Measurements from ENCODE around the gene PRDM16. TPM values are rescaled to one million over a fixed set of nuclear protein-coding genes. Genes with fewer than 3 reads are reported as not detected.

PRDM16 gene
- total and polyA plus RNA-seq, 4 donors: 0.05 to 0.67 (median 0.19) TPM

GRCh38 chr1:3261007-3261968 is 192.3 kb downstream of the PRDM16 start (continued):
- TF ChIP-seq, protein P1, sequence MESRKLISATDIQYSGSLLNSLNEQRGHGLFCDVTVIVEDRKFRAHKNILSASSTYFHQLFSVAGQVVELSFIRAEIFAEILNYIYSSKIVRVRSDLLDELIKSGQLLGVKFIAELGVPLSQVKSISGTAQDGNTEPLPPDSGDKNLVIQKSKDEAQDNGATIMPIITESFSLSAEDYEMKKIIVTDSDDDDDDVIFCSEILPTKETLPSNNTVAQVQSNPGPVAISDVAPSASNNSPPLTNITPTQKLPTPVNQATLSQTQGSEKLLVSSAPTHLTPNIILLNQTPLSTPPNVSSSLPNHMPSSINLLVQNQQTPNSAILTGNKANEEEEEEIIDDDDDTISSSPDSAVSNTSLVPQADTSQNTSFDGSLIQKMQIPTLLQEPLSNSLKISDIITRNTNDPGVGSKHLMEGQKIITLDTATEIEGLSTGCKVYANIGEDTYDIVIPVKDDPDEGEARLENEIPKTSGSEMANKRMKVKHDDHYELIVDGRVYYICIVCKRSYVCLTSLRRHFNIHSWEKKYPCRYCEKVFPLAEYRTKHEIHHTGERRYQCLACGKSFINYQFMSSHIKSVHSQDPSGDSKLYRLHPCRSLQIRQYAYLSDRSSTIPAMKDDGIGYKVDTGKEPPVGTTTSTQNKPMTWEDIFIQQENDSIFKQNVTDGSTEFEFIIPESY (IDR thresholded peaks at IDR 0.05): no peak
- no peak for TF ChIP-seq EGR1 (IDR thresholded peaks at IDR 0.05; ENCODE audit: low read depth in 2 of 2)

GRCh38 chr1:3261969-3262579 is 193.1 kb downstream of the PRDM16 start:
- Histone ChIP-seq H3K9me3 (ENCODE audit: control insufficient read depth in 4 of 4, low read length in 3 of 4) (no peaks in the 10 kb centered on the region), H3K36me3 (ENCODE audit: control insufficient read depth in 4 of 4, insufficient read depth in 3 of 4, low read depth in 1 of 4, low read length in 3 of 4) (no peaks in the 10 kb centered on the region), H3K9ac (ENCODE audit: low read depth in 1 of 2, low read length in 2 of 2) (no peak overlapping the region), H3K4me1 (ENCODE audit: control insufficient read depth in 4 of 4, insufficient read depth in 4 of 4, low read length in 3 of 4) (no peaks in the 10 kb centered on the region), H3K27me3 (ENCODE audit: control insufficient read depth in 4 of 4, insufficient read depth in 4 of 4, low read length in 3 of 4) (peaks cover 0 to 3% (median 0%) of the 10 kb centered on the region in 4 donors), H3K27ac (ENCODE audit: low read depth in 1 of 2, low read length in 2 of 2) (no peak overlapping the region), H3K4me3 (ENCODE audit: low read depth in 1 of 3, low read length in 3 of 3) (no peak overlapping the region)
- TF ChIP-seq YY1 (IDR thresholded peaks at IDR 0.05): no peak
- no peak for TF ChIP-seq EGR1 (IDR thresholded peaks at IDR 0.05; ENCODE audit: low read depth in 2 of 2)
- TF ChIP-seq GABPA (IDR thresholded peaks at IDR 0.05 in 1 of 2, conservative IDR thresholded peaks at IDR 0.05 in 1 of 2): no peak
- TF ChIP-seq, protein P2, sequence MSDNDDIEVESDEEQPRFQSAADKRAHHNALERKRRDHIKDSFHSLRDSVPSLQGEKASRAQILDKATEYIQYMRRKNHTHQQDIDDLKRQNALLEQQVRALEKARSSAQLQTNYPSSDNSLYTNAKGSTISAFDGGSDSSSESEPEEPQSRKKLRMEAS (IDR thresholded peaks at IDR 0.05): no peak
- no peak for TF ChIP-seq REST (IDR thresholded peaks at IDR 0.05)
- no peak for TF ChIP-seq HNF4A (conservative IDR thresholded peaks at IDR 0.05)
- no peak for TF ChIP-seq TAF1 (conservative IDR thresholded peaks at IDR 0.05)
- 85% methylated on average over 11 of the region's 11 CpGs for WGBS
- DNase-seq (ENCODE audit: low spot score): no peak

- Histone ChIP-seq H3K27ac (ENCODE audit: low read depth in 1 of 2, low read length in 2 of 2) (no peak overlapping the region), H3K4me1 (ENCODE audit: control insufficient read depth in 4 of 4, insufficient read depth in 4 of 4, low read length in 3 of 4) (no peaks in the 10 kb centered on the region), H3K4me3 (ENCODE audit: low read depth in 1 of 3, low read length in 3 of 3) (no peak overlapping the region), H3K27me3 (ENCODE audit: control insufficient read depth in 4 of 4, insufficient read depth in 4 of 4, low read length in 3 of 4) (peaks cover 0 to 3% (median 0%) of the 10 kb centered on the region in 4 donors), H3K9me3 (ENCODE audit: control insufficient read depth in 4 of 4, low read length in 3 of 4) (no peaks in the 10 kb centered on the region), H3K9ac (ENCODE audit: low read depth in 1 of 2, low read length in 2 of 2) (no peak overlapping the region), H3K36me3 (ENCODE audit: control insufficient read depth in 4 of 4, insufficient read depth in 3 of 4, low read depth in 1 of 4, low read length in 3 of 4) (no peaks in the 10 kb centered on the region)
- DNase-seq (ENCODE audit: low spot score): no peak
- WGBS: 92% methylated on average over 26 of the region's 26 CpGs
- no peak for TF ChIP-seq HNF4G (IDR thresholded peaks at IDR 0.05)
- TF ChIP-seq JUND (IDR thresholded peaks at IDR 0.05): no peak
- TF ChIP-seq GABPA (IDR thresholded peaks at IDR 0.05 in 1 of 2, conservative IDR thresholded peaks at IDR 0.05 in 1 of 2): no peak
- TF ChIP-seq RXRA (IDR thresholded peaks at IDR 0.05): no peak
- no peak for TF ChIP-seq TAF1 (conservative IDR thresholded peaks at IDR 0.05)
- no peak for TF ChIP-seq FOXA1 (IDR thresholded peaks at IDR 0.05)
- TF ChIP-seq EGR1 (IDR thresholded peaks at IDR 0.05; ENCODE audit: low read depth in 2 of 2): no peak
- TF ChIP-seq, protein P1 (IDR thresholded peaks at IDR 0.05): no peak
- TF ChIP-seq HNF4A (conservative IDR thresholded peaks at IDR 0.05): no peak
- no peak for TF ChIP-seq YY1 (IDR thresholded peaks at IDR 0.05)
- no peak for TF ChIP-seq FOXA2 (IDR thresholded peaks at IDR 0.05)
- no peak for TF ChIP-seq NR2F2 (IDR thresholded peaks at IDR 0.05)
- TF ChIP-seq SP1 (IDR thresholded peaks at IDR 0.05): no peak
- no peak for TF ChIP-seq ATF3 (IDR thresholded peaks at IDR 0.05)
- TF ChIP-seq, protein P2 (IDR thresholded peaks at IDR 0.05): no peak
Observed at GRCh38 chr1:3262681-3263286, 193.8 kb downstream of the PRDM16 start.
